Activated CD8-positive, alpha-beta memory T cell treated with anti-CD3 and anti-CD28 coated beads for 4 hours (primary cell): Measurements from ENCODE around the gene SIGLEC15.
"Not testable (repeated sequence)": the region's sequence is repeated elsewhere in the genome, so short reads cannot be mapped to it uniquely, and the experiment has no call there.

Experiments used
- DNase-seq, 2 donors: peaks; one replicate each; pipeline ENCODE4 v3.0.0-alpha.2; 2020; ENCODE audit warnings: low read depth in 2 of 2

The SIGLEC15 gene, protein sequence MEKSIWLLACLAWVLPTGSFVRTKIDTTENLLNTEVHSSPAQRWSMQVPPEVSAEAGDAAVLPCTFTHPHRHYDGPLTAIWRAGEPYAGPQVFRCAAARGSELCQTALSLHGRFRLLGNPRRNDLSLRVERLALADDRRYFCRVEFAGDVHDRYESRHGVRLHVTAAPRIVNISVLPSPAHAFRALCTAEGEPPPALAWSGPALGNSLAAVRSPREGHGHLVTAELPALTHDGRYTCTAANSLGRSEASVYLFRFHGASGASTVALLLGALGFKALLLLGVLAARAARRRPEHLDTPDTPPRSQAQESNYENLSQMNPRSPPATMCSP

DNA sequence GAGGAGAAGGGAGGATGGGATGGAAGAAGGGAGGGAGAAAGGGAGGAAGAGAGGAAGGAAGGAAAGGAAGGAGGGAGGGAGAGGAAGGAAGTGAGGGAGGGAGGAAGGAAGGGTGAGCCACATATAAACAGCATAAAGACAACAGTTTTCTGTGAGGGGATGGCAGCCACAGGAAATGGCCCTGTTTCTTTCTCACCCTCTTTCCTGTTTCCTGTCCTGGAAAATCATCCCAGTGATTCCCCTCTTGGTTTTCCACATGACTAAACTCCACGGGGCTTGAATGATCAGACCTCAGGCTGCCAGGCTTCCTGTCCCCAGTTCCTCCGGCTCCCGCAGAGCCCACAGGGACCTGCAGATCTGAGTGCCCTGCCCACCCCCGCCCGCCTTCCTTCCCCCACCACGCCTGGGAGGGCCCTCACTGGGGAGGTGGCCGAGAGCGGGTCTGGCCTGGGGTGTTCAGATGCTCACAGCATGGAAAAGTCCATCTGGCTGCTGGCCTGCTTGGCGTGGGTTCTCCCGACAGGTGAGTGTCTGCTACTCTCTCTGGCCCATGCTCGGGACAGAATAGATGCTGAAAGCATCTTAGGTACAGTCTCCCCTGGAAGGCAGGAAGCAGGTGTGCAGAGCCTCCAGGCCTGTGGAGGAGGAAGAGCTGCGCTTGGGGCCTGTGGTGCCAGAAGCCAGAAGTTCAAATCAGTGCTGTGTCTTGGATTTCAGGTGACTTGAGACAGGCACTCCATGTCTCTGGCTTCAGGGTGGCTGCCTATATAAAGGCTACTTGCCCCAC, at the start of gene SIGLEC15:
TSS of gene SIGLEC15 (plus strand) at position 418 of the 787 bp plus-strand sequence. CDS start at position 472, 54 bp downstream.
- no peak for DNase-seq

DNA sequence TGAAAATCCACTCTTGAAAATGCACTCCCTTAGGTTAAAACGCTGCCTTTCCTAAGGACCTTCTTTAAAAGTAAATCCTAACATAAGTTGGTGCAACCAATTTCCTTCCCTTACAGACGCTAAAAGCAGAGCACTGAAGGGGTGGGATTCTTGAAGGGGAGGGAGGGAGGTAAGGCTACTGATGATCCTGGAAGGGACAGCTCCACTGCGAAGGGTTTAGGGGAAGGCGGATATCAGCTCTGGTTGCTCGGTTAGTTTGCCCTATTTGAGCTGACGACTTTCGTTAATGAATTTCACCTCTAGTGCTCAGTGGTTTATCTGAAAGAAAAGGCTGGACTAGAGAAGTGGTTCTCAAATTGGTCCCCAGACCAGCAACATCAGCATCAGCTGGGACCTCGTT, 49.7 kb upstream of the SIGLEC15 start:
- no peak for DNase-seq

GRCh38 chr18:45777393-45777792, 48.1 kb upstream of the SIGLEC15 start:
- no peak for DNase-seq

GRCh38 chr18:45780568-45780967, 44.9 kb upstream of the SIGLEC15 start:
- DNase-seq = no peak

DNA sequence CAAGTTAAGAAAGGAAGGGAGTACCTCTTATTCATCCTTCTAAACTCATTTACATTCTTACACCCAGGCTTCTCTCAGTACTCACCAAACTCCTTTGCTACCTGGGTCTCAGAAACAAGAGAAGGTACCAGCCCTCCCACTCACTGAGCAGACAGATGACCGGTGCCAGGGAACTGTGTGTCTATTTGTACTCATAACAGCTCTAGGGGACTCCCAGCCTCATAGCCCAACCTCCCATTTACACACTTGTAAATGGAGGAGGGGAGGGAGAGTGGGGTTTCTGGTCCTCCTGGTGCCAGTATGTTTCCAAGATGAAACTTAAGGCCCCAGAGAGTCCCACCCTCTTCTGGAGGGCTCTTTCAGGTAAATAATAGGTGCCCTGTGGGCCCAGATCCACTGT, 42.8 kb upstream of the SIGLEC15 start:
- no peak for DNase-seq

DNA sequence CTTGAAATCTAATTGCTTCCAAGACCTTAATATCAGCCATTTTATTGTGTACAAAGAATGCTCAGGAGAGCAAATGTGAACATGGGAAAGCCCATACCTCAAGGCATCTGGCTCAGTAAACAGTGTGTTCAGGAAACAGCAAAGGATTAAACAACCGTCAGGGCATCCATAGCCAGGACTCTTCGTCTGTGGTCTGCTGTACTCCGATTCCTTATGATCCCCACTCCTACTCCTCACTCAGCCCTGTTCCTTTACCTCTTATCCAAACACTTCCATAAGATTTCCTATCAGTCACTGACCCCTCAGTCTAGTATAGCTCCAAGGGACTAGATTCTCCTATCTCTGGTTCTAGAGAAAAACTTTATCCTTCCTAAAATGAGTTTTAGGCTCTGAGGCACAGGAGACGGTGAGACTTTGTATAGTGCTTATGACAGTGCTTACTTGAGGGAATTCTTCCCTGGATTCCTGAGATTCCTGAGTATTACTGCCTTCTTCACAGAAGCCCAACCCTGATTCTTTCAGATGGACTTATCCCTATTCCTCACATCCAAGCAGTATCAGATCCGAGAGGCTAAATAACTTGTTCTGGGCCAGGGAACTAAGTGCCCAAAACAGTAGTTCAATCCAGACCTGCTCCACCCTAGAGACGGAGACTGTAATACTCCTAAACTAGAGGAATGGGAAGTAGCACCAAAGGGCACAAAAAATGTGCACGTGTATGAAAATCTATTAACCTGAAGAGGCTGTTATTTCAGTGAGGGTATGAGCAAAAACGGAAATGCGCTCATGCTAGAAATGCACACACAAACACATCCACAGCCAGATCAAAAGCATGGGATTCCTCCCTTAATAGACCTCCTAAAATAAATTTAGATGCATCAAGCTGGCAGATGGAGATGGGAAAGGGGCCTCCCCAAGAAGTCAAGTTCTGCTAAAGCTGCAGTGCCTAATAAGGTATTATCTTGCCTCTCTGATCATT, 42.1 kb upstream of the SIGLEC15 start:
- DNase-seq = no peak

DNA sequence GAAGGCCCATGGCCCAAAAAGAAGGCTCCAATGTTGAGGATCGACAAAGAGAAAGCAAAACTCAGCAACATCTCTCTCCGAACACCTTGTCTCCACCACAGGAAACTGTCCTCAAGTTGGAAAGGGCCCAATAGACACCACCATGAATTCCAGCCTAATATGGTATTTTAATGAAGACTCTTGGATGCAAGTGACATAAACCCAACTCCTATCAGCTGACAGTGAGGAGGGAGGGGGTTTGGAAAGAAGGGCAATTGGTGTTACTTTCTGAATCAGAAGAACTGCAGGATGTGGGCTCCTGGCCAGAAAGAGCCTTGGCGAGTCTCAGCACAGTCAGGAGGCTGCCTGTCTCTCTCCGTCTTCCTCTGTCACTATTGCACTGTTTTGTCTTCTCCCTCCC, 40.3 kb upstream of the SIGLEC15 start:
- DNase-seq = no peak

GRCh38 chr18:45786941-45787340, 38.5 kb upstream of the SIGLEC15 start:
- DNase-seq = no peak

DNA sequence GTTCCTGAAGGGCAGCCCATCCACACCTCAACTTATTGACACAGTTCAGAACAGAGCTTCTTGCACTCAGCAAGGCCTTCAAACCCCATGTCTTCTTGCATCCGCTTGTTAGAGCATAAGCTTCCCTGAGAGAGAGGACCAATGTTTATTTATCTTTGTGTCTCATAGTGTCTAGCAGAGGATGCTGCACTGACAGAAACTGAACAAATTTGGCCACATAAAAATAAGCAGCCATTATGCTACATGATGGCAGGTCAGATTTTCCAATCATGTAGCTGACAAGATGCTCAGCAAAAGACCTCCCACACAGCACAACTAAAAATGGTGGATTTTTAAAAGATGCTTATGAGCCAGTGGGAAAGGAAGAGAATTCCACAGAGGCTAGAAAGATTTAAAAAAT, 38.1 kb upstream of the SIGLEC15 start:
- DNase-seq = no peak

DNA sequence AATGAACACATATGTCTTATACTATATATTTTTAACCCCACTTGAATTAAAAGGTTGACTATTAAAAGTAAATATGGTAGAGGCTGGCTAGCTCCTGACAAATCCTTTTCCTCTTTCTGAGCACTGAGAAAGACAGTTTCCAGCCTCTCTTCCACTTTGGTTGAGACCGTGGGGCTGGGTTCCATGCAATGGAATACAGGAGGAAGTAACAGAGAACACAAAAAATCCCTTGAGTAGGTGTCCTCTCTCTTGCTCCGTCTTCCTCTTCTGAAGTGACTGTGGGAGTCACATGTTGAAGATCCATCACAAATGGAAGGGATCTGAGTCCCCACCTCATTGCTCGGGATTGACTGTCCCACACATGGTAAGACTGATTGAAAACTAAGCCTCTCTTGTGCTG, 36.6 kb upstream of the SIGLEC15 start:
- DNase-seq = no peak

DNA sequence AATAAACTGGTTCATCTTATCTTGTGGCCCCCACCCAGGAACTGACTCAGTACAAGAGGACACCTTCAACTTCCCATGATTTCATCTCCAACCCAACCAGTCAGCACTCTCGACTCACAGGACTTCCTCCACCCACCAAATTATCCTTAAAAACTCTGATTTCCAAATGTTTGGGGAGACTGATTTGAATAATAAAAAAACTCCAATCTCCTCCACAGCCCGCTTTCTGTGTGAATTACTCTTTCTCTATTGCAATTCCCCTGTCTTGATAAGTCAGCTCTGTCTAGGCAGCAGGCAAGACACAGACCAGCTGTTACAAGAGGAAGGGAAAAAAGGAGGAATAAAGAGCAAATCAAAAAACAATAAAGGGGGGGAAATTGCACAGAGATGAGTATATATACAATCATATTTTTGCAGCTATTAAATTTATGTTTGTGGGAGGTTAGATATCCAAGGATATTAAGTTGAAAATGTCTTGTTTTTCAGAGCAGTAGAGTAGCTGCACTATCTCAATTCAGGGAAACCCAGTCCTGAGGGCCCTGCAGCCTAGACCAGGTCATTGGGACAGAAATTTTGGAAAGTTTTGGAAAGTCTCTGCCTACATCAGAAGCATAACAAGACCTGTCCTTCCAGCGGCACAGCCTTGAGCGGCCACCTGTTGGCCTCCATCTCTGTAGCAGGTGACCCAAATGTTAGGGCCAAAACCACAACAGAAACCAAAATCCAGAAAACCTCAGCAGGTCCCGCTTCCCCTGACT, 32.8 kb upstream of the SIGLEC15 start:
- DNase-seq = no peak

- no peak for DNase-seq
Observed at GRCh38 chr18:45793264-45793965, 32.1 kb upstream of the SIGLEC15 start.

GRCh38 chr18:45801416-45802004, 24.0 kb upstream of the SIGLEC15 start:
- DNase-seq = no peak

- no peak for DNase-seq
Observed at GRCh38 chr18:45802814-45803492, 22.5 kb upstream of the SIGLEC15 start.

- no peak for DNase-seq
Observed at GRCh38 chr18:45805551-45805950, 19.9 kb upstream of the SIGLEC15 start.

DNA sequence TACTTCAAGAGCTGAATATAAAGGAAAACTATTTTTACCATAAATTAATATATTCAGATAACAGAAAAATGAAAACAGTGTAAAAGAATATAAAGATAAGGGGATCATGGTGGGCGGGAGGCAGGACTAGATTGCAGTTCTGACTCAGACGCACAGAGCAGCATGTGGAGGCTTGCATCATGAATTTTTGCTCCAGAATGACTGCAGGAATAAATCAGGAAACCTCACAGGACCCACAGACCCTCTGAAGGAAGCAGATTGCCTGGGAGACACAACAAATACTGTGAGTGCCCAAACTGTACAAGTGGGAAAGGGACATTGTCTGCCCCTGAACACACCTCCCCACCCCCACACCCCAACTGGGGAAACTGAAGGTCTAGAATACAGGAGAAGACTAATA, 19.2 kb upstream of the SIGLEC15 start:
- DNase-seq = no peak

DNA sequence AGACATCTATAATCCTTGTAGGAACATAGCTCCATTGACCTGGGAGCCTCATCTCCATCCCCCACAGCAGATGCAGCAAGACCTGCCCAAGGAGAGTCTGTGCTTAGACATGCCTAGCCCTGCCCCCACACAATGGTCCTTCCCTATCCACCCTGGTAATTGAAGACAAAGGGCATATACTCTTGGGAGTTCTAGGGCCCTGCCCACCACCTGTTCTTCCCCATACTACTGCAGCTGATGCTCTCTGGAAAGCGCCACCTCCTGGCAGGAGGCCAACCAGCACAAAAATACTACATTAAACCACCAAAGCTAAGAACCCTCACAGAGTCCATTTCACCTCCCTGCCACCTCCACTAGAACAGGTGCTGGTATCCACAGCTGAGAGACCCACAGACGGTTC, 18.3 kb upstream of the SIGLEC15 start:
- not testable (repeated sequence) for DNase-seq

DNA sequence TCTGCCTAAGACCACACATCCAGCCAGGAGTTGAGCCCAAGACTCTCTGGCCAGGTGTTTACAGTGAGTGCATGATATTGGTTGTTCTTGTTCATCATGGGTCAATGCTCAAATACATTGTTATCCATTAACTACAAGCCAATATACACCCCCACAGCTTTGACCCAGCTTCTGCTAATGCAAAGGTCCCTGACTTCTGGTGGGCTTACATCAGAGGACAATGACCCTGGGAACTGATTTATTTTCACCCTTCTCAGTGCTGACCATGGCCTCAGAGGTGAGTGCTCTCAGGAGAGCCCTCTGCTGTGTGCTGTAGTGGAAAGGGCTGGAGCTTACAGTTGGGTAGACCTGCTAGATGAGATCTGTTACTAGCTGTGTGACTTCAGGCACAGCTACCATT, 10.7 kb upstream of the SIGLEC15 start:
- not testable (repeated sequence) for DNase-seq

DNA sequence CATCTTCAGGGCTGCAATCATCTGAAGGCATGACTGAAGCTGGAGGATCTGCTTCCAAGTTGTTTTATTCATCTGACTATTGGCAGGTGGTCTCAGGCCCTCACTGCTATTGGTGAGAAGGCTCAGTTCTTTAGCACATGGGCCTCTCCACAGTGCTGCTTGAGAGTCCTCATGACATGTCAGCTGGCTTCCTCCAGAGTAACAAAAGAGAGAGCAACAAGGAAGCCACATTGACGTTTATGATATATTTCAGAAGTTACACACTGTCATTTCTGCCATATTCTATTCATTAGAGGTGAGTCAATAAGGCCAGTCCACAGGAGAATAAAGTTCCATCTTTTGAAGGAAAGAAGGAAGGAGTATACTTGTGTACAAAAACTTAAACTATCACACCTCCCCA, 7.9 kb upstream of the SIGLEC15 start:
- no peak for DNase-seq

DNA sequence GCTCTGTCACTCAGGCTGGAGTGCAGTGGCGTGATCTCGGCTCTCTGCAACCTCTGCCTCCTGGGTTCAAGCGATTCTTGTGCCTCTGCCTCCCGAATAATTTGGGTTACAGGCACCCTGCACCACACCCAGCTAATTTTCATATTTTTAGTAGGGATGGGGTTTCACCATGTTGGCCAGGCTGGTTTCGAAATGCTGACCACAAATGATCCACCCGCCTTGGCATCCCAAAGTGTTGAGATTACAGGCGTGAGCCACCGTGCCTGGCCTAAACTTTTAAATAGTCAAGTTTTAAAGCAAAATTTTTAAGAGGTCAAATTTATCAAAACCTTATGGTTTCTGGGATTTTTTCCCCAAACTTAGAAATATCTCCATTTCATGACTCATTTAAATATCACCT, 6.7 kb upstream of the SIGLEC15 start:
- DNase-seq = not testable (repeated sequence)
